ENCODE data around the gene JUNB. TPM values are rescaled to one million over a fixed set of nuclear protein-coding genes. Genes with fewer than 3 reads are reported as not detected.

JUNB gene
- total RNA-seq, 1 experiment from 2014 or later = 194 TPM

DNA sequence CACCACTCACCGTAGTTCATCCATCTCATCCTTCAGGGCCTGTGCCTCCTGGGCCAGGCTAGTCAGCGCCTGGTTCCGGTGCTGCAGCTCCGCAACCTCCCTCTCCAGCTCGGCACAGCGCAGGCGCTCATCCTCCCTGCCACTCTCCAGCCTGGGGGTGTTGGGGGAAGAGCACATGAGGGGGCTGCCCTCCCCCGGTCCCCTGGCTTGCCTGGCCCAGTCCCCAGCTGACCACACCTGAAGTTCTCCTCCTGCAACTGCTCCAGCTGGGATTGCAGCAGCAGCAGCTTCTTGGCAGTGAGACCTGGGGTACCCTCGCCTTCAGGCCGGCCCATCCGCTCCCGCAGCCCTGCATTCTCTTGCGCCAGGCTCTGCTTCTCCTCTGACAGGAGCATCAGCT, 20.4 kb upstream of the JUNB start:
- no TSS peak for BruUV-seq (replicated peaks)
- Histone ChIP-seq H3K4me2 (ENCODE audit: low read length) (no peak overlapping the region), H3K79me2 (ENCODE audit: insufficient read depth, low read length) (peaks cover 6% of the 10 kb centered on the region; the same call in 1 of the 2 replicates), H3K9me3 (ENCODE audit: control insufficient read depth in 1 of 2, insufficient read depth in 1 of 2, low read depth in 1 of 2, low read length in 2 of 2) (no peaks in the 10 kb centered on the region), H3K27me3 (ENCODE audit: insufficient read depth, low read length) (no peaks in the 10 kb centered on the region), H3K4me3 (replicated peaks in 1 of 2; ENCODE audit: low read depth in 1 of 2, low read length in 2 of 2) (no peak overlapping the region), H3K9ac (ENCODE audit: low read length) (no peak overlapping the region), H3K9me2 (ENCODE audit: insufficient read depth) (no peaks in the 10 kb centered on the region), H2AFZ (ENCODE audit: low read depth, low read length, poor library complexity, severe bottlenecking) (no peak overlapping the region), H4K20me1 (ENCODE audit: insufficient read depth) (no peaks in the 10 kb centered on the region), H3K36me3 (ENCODE audit: control insufficient read depth in 1 of 2, insufficient read depth in 2 of 2, low read length in 2 of 2) (peaks cover 0 to 9% of the 10 kb centered on the region in 2 experiments; a peak in 2 of 4 replicates), H3K27ac (ENCODE audit: low read depth, low read length) (no peak overlapping the region), H3K4me1 (ENCODE audit: control insufficient read depth in 1 of 2, insufficient read depth in 2 of 2, low read length in 2 of 2) (peaks cover 19 to 40% of the 10 kb centered on the region in 2 experiments)
- TF ChIP-seq ZFX (IDR thresholded peaks at IDR 0.05) = no peak
- TF ChIP-seq ATF3 (IDR thresholded peaks at IDR 0.05) = no peak
- no peak for TF ChIP-seq YY1 (IDR thresholded peaks at IDR 0.05; ENCODE audit: extremely low read depth, insufficient replicate concordance, low read depth, low read length)
- ATAC-seq (no peak), DNase-seq (ENCODE audit: low read depth, low spot score) (no peak)
- CTCF ChIA-PET = interaction anchor here (0.5 to 1.0 kb wide), 2 partner anchors 10 to 54 kb away, joined by 3 to 5 read pairs; no protein-coding TSS in a partner anchor
- intact Hi-C loops (cut with micrococcal nuclease) = no loop called here
- POLR2A ChIA-PET = interaction anchor here (1.1 kb wide), 1 partner anchor 21 kb away, joined by 3 read pairs; the partner anchor contains the start of gene JUNB
- RAD21 ChIA-PET (ENCODE audit: low non-redundant PET in 1 of 2, low total read pairs in 2 of 2, uncharacterized antibody in 2 of 2, unreplicated experiment in 2 of 2) = no interaction called here

DNA sequence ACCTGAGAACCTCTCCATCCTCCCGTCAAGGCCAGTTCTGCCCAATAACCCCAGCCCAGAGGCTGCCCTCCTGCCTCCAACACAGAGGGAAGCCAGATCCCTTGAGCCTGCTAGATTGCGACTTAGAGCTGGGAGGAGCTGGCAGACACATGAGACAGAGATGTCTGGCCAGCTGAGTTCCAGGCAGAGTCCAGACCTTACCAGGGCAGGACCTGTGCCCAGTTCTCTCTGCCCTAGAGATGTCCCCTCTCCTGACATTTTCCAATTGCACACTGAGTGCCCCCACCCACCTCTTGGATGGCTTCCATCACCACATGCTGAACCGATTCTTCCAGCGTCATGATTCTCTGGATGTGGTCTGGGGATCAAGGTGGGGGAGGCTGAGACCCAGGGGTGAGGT, 19.0 kb upstream of the JUNB start:
- Histone ChIP-seq H3K4me2 (ENCODE audit: low read length) (no peak overlapping the region), H3K4me3 (replicated peaks in 1 of 2; ENCODE audit: low read depth in 1 of 2, low read length in 2 of 2) (no peak overlapping the region), H3K27ac (ENCODE audit: low read depth, low read length) (no peak overlapping the region), H3K9me3 (ENCODE audit: control insufficient read depth in 1 of 2, insufficient read depth in 1 of 2, low read depth in 1 of 2, low read length in 2 of 2) (no peaks in the 10 kb centered on the region), H3K27me3 (ENCODE audit: insufficient read depth, low read length) (no peaks in the 10 kb centered on the region), H2AFZ (ENCODE audit: low read depth, low read length, poor library complexity, severe bottlenecking) (no peak overlapping the region), H3K4me1 (ENCODE audit: control insufficient read depth in 1 of 2, insufficient read depth in 2 of 2, low read length in 2 of 2) (peaks cover 26 to 45% of the 10 kb centered on the region in 2 experiments), H3K9ac (ENCODE audit: low read length) (no peak overlapping the region), H3K79me2 (ENCODE audit: insufficient read depth, low read length) (peaks cover 6% of the 10 kb centered on the region; the same call in 1 of the 2 replicates), H3K9me2 (ENCODE audit: insufficient read depth) (no peaks in the 10 kb centered on the region), H4K20me1 (ENCODE audit: insufficient read depth) (no peaks in the 10 kb centered on the region), H3K36me3 (ENCODE audit: control insufficient read depth in 1 of 2, insufficient read depth in 2 of 2, low read length in 2 of 2) (peaks cover 0 to 9% of the 10 kb centered on the region in 2 experiments; a peak in 2 of 4 replicates)
- DNase-seq (ENCODE audit: low read depth, low spot score) = no peak
- CTCF ChIA-PET = interaction anchor here (0.8 to 0.9 kb wide), 2 partner anchors 12 to 14 kb away, joined by 3 to 5 read pairs; no protein-coding TSS in a partner anchor
- no TSS peak for BruUV-seq (replicated peaks)
- no peak for ATAC-seq
- TF ChIP-seq ELF1 (IDR thresholded peaks at IDR 0.05; ENCODE audit: borderline replicate concordance, low read depth) (no peak), CBX3 (IDR thresholded peaks at IDR 0.05; ENCODE audit: low read depth) (no peak), SRF (IDR thresholded peaks at IDR 0.05; ENCODE audit: low read depth) (no peak), POLR2A (IDR thresholded peaks at IDR 0.05; ENCODE audit: borderline replicate concordance, extremely low read depth, insufficient read depth, insufficient read length) (no peak), RAD21 (IDR thresholded peaks at IDR 0.05; ENCODE audit: low read depth) (no peak), CTCF (IDR thresholded peaks at IDR 0.05 in 2 of 3, conservative IDR thresholded peaks at IDR 0.05 in 1 of 3; ENCODE audit: borderline replicate concordance in 1 of 3, insufficient read depth in 1 of 3, low read depth in 2 of 3, low read length in 2 of 3) (no peak), ZFX (IDR thresholded peaks at IDR 0.05) (no peak), YY1 (IDR thresholded peaks at IDR 0.05; ENCODE audit: extremely low read depth, insufficient replicate concordance, low read depth, low read length) (no peak), SIN3A (IDR thresholded peaks at IDR 0.05; ENCODE audit: low read depth) (no peak), ZNF274 (IDR thresholded peaks at IDR 0.05; ENCODE audit: low read depth, low read length) (no peak), FOSL1 (IDR thresholded peaks at IDR 0.05; ENCODE audit: low read depth) (no peak), POLR2AphosphoS5 (IDR thresholded peaks at IDR 0.05; ENCODE audit: low read depth, low read length) (no peak)
- RAD21 ChIA-PET (ENCODE audit: low non-redundant PET in 1 of 2, low total read pairs in 2 of 2, uncharacterized antibody in 2 of 2, unreplicated experiment in 2 of 2) = no interaction called here
- intact Hi-C loops (cut with micrococcal nuclease) = no loop called here
- POLR2A ChIA-PET = interaction anchor here (8.8 kb wide), 1 partner anchor 21 kb away, joined by 172 read pairs; the partner anchor contains the start of gene JUNB
